Activated gamma-delta T cell (primary cell): ENCODE data around the gene ZNF276.

ENCODE experiments used
- DNase-seq: peaks from one replicate; lab custom pipeline; 2025; lab: John Stamatoyannopoulos, UW

Gene ZNF276

DNA sequence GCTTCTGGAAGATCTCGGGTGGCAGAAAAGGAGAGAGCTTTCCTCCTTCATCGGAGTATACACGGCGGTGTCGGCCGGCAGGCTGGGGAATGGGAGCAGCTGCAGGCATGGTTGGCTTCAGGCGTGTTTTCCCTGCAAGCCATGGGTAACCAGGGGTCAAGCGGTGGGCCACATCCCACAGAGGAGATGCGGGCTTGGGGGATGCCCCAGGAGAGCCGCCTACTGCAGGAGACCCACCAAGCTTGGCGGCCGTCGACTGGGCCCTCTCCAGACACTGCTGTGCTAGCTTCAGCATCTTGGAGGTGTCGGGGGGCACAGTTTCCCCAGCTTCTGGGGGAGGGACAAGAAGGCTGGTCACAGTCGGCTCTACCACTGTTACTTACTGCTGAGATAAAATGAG, 4.8 kb upstream of the ZNF276 start:
- no peak for DNase-seq

DNA sequence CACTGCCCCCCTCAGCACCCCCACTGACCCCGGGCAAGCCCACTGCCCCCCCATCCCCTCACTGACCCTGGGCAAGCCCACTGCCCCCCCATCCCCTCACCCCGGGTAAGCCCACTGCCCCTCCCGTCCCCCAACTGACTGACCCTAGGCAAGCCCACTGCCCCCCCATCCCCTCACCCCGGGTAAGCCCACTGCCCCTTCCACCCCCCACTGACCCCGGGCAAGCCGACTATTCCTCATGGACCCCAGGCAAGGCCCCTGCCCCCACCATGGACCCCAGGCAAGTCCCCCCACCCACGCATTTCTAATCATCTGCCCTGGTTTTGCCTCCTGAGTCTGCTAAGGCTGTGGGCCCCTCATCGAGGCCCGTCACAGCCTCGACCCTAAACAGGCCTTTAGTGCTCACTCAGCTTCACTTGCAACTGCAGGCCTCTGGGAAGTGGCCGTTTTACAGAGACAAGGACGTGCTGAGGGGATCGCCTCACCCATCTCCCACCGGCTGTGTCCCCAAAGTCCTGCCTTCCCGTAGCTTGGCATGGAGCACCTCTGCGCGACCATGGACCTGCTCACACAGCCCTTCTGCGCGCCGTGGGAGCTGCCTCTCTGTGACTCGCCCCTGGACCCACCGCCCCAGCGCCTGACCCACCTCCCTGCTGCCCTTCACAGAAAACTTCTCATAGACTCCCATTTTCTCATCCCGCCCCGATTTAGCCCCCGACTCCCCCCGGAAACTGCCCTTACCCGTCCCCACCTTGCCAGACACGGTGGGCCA, 4.2 kb upstream of the ZNF276 start:
- DNase-seq = no peak

DNA sequence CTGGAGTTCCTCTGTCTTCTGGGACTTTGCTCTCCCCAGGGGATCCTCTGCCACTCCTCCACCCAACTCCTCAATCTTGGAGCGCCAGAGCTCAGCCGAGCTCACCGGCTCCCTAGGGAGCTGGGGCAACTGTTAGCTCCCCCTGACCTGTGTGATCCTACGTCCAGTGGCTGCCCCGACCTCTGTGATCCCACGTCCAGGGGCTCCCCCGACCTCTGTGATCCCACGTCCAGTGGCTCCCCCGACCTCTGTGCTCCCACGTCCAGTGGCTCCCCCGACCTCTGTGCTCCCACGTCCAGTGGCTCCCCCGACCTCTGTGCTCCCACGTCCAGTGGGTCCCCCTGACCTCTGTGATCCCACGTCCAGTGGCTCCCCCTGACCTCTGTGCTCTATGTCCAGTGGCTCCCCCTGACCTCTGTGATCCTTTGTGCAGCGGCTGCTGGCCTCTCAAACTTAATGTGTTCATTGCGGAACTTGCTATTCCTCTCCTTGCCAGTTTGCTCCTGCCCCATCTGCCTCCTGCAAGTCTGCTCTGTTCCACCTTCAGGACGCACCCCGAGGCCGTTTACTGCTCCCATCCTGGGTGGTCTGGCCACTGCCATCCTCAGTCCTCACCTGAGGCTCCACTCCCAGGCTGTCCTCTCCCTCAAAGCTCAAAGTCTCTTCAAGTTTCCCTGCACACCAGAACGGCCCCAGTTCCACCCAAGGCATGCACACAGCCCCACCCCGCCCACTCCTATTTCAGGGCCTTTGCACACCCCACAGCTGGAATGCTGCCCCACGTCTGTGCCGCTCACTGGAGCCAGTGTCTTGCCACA, 3.4 kb upstream of the ZNF276 start:
- no peak for DNase-seq

DNA sequence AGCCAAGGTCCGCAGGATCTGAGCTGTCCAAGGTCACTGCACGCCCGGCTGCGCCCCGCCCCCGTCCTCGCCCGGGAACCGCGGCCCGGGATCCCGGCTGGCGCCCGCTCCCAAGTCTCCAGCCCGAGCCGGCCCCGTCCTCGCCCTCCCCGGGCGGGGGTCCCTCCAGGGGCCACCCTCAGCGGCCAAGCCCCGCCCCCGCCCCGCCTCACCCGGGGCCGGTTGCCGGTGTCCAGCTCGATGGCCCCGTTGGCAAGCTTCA, 855 bp upstream of the ZNF276 start:
- no peak for DNase-seq

DNA sequence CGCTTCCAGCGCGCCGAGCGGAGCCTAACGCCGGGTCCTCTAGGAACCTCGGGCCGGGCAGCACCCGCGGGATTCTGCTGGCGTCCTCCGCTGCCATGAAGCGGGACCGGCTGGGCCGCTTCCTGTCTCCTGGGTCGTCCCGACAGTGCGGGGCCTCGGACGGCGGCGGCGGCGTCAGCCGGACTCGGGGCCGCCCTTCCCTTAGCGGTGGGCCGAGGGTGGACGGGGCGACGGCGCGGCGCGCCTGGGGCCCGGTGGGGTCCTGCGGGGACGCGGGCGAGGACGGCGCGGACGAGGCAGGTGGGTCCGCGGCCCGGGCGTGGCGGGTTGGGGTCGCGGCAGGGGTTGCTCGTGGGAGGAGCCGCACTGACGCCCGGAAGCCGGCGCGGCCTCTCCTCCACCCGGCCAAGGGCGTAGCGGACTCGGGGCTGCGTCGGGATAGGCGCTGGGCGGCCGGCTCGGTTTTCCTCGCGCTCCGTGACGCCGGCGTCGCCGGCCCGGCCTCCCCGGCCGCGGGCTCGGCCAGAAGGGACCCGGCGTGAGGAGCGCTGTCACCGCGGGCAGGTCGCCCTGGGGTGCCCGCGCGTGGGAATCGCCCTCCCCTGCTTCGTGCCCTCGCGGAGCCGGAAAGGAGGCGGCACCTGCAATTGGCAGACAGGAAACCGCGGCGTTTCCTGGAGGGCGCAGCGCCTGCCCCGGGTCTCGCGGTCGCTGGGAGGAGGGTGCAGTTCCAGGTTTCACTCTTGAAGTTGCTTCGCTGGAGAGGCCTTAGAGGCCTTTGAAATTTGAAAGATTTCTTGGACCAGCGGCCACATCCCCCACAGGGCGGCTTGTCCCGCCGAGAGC, 432 bp downstream of the ZNF276 start:
- peak; percentile 90 for DNase-seq

DNA sequence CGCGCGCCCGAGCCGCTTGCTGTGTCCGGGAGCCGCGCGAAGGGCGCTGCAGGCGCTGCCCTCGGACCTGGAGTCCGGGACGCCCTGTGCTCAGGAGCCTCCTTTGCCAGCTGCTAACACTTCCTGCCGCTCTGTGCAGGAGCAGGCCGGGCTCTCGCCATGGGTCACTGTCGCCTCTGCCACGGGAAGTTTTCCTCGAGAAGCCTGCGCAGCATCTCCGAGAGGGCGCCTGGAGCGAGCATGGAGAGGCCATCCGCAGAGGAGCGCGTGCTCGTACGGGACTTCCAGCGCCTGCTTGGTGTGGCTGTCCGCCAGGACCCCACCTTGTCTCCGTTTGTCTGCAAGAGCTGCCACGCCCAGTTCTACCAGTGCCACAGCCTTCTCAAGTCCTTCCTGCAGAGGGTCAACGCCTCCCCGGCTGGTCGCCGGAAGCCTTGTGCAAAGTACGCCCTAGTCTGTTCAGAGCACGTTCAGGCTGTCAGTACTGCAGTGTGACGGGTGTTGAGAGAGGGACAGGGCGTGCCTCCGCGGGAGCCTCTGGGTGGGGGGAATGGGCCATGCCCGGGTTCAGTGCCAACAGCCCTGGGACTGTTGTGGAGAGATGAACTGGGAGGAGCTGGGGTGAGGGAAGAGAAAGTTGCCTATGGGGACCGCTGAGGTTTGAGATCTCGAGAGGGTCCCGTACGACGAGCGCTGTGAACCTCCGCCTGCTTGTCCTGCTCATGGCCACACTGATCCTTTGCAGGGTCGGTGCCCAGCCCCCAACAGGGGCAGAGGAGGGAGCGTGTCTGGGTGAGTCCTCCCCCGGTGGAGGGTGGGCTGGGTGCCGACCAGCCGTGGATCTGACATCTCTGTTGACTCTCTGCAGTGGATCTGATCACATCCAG, 1.3 kb downstream of the ZNF276 start:
- peak; percentile 61 for DNase-seq

DNA sequence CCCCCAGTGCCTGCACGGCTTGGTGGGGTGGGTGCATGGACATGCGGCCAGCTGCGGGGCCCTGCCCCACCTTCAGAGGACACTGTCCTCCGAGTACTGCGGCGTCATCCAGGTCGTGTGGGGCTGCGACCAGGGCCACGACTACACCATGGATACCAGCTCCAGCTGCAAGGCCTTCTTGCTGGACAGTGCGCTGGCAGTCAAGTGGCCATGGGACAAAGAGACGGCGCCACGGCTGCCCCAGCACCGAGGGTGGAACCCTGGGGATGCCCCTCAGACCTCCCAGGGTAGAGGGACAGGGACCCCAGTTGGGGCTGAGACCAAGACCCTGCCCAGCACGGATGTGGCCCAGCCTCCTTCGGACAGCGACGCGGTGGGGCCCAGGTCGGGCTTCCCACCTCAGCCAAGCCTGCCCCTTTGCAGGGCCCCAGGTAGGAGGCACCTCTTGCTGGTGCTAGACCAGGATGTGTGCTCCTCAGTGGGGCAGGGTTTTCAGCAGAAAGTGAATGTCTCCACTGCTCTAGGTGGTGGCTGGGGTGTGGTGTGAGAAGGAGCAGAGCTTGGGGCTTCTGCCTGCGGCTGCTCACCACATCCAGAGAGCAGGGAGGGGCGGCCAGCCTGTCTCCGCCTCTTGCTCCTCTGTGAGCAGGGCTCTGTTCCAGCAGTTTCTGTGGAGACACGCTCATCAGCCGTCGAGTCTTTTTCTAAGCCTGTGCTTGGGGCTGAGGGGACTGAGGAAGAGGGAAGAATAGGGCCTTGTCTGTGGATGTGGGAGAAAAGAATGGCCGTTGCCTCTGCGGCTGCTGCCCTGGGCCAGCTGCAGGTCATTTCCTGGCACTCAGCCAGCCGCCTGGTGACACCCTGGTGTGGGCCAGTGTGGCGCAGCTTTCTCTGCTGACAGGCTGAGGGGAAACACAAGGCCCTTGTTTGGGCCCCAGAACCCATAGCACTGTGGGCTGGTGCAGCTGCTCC, 2.2 kb downstream of the ZNF276 start:
- peak; percentile 66 for DNase-seq

DNA sequence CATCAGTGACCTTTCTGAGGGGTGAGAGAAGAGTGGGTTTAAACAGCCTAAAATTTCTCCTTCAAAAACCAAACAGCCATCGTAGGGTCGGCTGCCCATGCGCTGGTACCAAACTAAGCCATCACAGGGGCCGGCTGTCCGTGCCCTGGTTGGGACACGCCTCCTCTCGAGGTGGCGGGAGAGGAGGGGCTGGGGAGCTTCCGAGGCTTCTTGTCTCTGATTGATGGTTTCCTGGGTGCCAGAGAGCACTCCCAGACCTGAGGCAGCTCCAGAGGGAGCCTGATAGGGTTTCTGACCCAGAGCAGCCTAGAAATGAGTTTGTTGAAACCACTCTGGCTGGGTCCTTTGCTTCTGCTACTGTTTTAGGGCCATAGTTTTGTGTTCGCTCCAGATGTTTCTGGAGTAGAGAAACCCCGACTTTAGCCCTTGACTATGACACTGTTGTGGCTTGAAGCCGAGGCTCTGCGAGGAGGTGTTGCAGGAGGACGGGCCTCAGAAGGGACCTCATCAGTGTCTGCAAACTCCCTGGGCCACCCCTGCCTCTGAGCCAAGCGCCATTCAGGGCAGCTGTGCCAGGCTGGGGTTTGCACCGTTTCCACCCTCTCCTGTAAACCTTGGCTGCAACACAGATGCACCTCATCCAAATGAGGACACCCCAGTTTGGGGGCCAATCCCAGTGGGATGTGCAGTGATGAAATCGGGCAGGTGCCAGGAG, 6.2 kb downstream of the ZNF276 start:
- no peak for DNase-seq

DNA sequence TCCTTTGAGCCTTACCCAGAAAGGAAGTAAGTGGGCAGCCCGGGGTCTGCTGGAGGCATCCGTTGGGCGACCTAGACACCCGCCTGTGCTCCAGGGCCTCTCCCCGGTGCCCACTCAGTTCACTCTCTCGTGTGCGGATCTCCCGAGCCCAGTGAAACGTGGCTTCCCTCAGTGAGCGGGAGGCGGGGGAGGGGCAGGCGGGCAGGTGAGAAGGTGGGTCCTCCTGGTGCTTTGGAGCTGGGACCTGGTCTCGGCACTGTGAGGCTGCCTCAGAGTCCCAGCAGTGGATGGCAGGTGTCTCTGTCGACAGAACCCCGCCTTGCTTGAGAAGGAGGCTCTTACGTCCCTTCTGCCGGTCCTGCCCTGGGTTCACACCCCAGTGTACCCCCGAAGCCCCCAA, 8.0 kb downstream of the ZNF276 start:
- DNase-seq = no peak

DNA sequence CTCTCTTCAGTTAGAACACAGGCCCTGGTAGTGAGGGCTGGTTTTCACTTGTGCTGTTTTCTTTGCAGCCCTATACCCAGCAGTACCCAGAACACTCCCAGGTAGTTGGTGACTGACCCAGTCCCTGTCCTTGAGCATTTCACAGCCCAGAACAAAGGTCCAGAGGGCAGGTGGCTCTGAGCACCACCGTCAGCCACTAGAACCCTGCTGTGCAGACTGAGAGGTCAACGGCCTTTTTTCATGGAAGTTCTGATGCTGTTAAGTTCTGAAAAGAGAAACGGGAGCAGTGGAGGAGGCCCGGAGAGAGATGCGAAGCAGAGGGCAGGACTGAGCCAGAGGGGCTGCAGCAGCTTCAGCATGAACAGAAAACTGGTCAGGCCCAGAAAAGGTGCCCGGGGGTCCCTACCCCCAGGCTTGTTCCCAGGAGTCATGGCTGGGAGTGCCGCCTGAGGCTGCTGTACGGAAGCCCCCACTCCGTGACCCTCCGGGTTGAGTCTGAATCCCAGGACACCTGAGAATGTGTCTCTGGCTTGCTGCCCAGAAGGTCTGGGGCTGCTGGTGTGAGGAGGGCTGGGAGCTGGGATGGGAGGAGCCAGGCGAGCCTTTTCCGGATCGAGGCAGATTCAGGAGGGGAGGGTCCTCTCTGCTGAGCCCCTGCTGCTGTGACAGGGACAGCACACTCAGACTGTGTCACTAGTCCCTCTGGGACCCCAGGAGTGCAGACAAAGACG, 8.7 kb downstream of the ZNF276 start:
- no peak for DNase-seq

DNA sequence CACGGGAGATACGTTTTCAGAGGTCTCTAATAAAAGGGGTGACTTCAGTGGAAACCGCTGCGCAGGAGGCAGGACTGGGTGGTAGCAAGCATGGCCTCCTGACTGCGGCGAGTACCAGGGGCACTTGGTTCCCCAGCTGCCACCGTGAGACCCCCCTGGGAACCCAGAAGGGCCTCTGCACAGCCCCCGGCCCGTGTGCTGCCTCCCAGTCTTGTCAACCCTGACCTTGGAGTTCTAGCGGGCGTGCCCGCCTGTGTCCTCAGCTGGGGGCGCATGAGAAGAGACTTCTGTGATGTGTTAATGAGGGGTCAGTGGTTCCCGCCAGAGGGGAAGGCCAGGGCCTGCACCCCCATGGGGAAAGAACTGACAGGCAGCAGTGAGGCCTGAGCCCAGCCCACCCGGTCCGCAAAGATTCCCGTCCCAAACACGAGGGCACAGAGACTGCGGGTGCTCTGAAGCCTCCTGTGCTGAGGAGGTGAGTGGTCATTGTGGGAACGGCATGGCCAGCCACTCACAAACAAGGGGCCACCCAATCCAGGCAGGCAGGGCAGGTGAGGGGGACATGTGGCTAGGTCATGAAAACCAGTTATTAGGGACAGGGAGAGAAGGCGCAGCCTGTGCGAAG, 9.4 kb downstream of the ZNF276 start:
- no peak for DNase-seq

DNA sequence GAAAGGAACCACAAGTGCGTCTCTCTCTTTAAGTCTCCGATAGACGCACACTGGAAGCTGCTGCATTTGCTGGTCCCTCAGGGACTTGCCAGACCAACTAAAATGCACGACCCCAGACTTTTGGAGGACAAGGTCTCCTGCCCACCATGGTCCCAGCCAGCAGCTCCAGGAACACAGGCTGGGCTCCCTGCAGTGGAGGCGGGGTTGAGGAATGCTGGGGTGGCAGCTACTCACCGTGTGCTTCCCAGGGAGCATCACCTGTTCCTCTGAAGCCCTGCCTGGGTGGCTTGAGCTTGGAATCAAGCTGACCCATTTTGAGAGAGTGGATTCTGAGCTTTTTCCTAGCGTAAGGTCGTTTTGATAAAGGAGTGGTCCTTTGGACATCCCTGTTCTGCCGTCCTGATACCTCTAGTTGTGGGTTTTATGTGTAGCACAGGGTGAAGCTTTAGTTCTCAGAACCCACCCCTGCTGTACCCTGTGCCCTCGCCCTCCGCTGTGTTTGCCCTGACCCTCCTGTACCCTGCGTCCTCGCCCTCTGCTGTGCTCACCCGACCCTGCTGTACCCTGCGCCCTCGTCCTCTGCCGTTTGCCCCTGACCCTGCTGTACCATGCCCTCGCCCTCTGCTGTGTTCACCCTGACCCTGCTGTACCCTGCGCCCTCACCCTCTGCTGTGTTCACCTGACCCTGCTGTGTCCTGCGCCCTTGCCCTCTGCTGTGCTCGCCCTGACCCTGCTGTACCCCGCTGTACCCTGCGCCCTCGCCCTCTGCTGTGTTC, 11.0 kb downstream of the ZNF276 start:
- DNase-seq = no peak

DNA sequence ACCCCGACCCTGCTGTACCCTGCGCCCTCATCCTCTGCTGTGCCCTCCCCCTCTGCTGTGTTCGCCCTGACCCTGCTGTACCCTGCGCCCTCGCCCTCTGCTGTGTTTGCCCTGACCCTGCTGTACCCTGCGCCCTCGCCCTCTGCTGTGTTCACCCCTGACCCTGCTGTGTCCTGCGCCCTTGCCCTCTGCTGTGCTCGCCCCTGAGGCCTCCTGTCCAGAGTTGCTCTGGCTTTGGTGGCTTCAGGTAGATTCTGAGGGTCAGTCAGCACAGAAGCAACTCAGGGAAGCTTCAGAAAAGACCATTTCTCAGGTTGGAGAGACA, 11.5 kb downstream of the ZNF276 start:
- no peak for DNase-seq

DNA sequence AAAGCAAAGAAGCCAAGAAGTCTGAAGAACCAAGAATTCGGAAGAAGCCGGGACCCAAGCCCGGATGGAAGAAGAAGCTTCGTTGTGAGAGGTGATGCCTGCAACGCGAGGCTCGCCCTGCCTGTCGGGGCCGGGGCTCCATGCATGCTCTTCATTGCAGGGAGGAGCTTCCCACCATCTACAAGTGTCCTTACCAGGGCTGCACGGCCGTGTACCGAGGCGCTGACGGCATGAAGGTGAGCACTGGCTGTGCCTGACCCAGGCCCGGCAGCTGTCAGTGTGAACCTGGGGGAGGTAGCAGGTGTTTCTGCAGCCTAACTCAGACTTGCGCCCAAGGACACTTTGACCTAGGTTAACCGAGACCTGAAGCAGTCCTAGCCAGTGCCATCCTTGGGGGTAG, 12.0 kb downstream of the ZNF276 start:
- DNase-seq = no peak

DNA sequence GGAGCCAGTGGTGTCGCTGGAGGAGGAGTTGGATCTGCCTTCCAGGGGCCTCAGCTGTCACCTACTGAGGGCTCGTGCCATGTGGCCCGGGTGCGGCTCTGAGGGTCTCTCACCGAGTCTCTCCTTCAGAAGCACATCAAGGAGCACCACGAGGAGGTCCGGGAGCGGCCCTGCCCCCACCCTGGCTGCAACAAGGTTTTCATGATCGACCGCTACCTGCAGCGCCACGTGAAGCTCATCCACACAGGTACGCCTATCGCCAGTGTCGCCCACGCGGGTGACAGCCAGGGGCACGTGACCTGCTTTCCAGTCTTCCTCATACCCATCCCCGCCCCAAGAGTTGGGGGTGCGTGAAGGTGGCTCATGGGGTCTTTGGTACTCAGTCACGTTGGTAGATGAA, 12.5 kb downstream of the ZNF276 start:
- DNase-seq = no peak

DNA sequence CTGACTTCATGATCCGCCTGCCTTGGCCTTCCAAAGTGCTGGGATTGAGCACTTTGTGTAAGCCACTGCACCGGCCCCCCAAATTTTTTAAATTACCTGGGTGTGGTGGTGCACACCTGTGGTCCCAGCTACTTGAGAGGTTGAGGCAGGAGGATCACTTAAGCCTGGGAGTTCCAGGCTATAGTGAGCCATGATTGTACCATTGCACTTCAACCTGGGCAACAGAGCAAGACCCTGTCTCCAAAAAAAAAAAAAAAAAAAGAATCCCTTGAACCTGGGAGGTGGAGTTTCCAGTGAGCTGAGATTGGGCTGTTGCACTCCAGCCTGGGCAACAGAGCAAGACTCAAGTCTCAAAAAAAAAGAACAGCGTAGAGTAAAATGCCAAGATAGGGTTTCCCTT, 15.2 kb downstream of the ZNF276 start:
- DNase-seq = no peak

DNA sequence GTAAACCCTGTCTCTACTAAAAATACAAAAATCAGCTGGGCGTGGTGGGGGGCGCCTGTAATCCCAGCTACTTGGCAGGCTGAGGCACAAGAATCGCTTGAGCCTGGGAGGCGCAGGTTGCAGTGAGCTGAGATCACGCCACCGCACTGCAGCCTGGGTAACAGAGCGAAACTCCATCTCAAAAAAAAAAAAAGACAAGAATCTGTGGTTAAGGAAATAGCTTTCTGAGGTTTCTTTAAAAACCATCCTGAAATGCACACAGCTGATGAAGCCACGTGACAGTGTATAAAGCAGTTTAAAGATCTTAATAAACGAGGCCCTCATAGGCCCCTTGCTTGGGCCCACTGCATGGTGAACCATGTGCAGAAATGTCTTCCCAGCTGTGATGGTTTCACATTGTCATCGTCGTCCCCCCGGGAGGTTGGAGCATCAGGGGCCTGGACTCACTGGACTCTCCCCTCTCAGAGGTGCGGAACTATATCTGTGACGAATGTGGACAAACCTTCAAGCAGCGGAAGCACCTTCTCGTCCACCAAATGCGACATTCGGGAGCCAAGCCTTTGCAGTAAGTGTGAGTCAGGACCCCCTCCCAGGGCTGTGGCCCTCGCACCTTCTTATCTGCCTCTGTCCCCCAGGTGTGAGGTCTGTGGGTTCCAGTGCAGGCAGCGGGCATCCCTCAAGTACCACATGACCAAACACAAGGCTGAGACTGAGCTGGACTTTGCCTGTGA, 16.2 kb downstream of the ZNF276 start:
- no peak for DNase-seq

DNA sequence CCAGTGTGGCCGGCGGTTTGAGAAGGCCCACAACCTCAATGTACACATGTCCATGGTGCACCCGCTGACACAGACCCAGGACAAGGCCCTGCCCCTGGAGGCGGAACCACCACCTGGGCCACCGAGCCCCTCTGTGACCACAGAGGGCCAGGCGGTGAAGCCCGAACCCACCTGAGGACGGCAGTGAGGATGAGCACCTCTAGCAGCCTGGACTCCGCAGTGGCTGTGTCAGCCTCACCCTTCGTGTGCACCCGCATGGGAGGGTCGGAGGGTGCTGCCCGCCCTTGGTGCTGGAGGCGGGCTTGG, 16.7 kb downstream of the ZNF276 start:
- DNase-seq = no peak
